Glomerular endothelial cell (primary cell): ENCODE results near the gene NPIPA1. TPM values are rescaled to one million over a fixed set of nuclear protein-coding genes. Genes with fewer than 3 reads are reported as not detected.
"Not testable (repeated sequence)": the region's sequence is repeated elsewhere in the genome, so short reads cannot be mapped to it uniquely, and the experiment has no call there.

Experiments used
- DNase-seq: peaks from one replicate; pipeline ENCODE4 v3.0.0-alpha.2; 2011; ENCODE audit warnings: low read depth, low spot score; ENCODE audit errors: extremely low read depth
- total RNA-seq: library from RNA; depleted of rRNA; stranded (reverse); fragments of >200 nt; gene quantifications from 2 replicates; pipeline ENCODE4 v1.2.3, GENCODE V29; 2015

The NPIPA1 gene
- total RNA-seq, 1 donor from 2014 or later, result 34.2 TPM

DNA sequence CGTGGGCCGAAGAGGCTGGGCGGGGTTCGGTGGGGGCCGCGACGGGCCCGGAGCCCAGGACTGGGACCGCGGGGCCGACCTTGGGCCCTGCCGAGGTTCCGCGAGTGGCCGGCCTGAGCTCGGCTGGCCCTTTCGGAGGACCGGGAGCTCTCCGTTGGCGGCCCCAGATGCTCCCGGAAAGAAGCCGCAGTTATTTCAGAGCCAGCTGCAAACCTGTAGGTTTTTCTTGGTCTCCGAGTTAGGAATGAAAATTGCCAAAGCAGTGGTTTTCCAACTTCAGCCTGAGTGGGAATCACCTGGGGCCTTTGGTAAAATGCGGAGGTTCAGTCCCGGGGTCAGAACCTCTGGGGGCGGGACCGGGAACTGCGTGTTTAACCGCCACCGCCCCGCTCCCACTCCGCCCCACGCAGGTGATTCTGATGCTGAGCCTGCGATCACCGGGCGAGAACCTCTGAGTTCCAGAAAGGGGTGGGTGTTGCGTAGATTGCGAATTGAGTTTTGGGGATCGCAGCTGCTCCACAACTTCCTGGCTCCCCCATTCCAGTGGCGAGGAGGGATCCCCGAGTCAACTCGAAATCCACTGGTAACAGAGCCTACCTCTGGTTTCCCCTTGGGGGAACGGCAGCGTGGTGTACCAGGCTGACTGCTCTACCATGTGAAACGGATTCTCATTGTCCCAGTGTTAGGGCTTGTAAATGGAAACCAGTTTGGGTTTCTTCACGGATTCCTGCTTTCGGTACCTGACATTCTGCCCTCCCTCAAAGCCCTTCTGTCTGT is 38.4 kb downstream of the NPIPA1 start:
- not testable (repeated sequence) for DNase-seq

DNA sequence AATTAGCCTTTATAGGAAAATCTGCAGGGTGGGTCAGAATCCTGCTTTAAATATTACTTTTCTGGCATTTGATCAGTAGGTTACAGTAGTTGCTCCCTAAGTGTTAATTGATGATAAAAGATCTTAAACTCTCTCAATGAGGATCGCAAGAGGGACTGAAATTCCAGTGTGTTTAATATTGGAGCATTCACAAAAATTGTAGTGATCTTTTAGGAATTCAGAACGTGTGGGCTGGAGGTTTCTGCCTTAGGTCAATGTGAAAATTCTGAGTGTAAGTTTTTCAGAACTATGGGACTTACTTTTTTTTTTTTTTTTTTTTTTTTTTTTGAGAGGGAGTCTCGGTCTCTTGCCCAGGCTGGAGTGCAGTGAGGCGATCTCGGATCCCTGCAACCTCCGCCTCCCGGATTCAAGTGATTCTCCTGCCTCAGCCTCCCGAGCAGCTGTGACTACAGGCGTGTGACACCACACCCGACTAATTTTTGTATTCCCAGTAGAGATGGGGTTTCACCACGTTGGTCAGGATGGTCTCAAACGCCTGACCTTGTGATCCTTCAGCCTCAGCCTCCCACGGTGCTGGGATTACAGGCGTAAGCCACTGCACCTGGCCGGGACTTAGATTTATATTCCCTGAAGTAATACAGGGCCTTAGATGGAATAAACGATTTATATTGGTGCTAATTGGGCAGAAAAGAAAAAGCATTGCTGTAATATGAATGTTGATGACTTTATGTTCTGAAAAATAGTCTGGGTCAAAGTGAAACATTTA is 39.9 kb downstream of the NPIPA1 start:
- not testable (repeated sequence) for DNase-seq

DNA sequence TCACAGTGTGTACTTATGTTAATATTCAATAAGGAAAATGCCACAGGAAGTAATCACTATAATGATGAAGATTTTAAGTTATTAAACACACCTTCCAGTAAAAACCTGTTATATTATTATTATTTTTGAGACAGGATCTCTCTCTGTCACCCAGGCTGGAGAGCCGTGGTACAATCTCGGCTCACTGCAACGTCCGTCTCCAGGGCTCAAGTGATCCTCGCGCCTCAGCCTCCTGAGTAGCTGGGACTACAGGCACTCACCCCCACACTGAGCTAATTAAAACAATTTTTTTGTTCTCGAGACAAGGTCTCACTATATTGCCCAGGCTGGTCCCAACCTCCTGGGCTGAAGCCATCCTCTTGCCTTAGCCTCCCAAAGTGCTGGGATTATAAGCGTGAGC is 41.0 kb downstream of the NPIPA1 start:
- not testable (repeated sequence) for DNase-seq

GRCh38 chr16:14978908-14979307 is 41.7 kb downstream of the NPIPA1 start:
- DNase-seq, result not testable (repeated sequence)

DNA sequence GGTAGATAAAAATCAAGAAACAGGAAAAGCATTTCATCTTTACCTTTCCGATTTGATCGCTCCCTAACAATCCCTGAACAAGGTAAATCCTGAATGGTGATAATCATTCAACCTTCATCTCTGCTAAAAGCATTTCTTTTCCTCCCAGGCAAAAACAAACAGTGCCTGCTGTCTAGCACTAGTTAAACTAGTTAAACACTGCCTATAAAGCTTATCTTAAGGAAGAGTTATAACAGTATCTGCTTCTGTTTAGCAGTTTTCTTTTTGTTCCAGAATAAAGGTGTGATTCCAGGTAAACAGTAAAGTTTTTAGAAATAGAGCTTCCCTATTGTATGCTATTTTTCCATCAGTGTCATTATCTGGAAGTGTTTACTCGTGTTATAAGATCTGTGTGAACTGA is 44.0 kb downstream of the NPIPA1 start:
- DNase-seq, result not testable (repeated sequence)

GRCh38 chr16:14982521-14982920 is 45.3 kb downstream of the NPIPA1 start:
- not testable (repeated sequence) for DNase-seq

GRCh38 chr16:14988092-14988491 is 50.8 kb downstream of the NPIPA1 start:
- not testable (repeated sequence) for DNase-seq

- DNase-seq, result not testable (repeated sequence)
Observed at GRCh38 chr16:14988661-14989191, 51.5 kb downstream of the NPIPA1 start.

DNA sequence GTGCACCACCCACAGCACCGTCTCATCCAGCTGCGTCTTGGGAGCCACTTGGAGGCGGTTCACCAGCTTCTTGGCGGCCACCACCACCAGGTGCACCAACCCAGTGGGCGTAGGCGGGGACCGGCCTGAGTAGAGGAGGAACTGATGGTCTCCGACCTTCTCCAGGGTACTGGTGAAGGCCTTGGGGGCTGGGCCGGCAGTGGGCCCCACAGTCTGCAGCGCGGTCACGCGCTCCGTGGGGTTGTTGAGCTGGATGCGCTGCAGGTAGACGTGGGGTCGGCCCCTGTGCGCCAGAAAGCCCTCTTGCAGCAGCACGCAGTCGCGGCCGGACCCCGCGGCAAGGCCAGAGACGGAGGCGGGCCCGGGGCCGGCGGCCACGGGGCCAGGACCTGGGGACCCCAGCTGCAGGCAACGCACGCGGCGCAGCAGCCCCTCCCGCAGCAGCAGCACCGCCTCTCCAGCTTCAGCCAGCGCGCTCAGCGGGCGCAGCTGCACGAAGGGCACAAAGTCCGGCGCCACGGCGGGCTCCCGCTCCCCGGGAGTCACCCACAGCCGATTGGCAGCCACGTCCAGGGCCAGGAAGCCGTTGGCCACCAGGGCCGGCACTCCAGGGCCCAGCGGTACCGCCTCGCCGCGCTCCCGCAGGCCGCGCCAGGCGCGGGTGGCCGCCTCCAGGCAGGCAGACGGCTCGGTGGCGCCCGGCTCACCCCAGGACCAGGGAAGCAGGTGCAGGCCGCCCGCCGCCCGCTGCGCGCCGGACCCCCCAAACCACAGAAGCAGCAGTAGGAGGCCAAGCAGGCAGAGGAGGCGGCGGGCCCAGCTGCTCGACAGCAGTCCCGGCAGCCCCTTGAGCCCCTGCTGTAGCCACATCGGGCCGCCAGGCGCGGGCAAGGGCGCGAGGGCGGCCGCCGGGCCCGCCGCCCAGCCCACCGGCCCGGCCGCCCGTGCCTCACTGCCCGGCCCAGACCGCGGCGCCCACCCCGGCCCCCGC is 52.3 kb downstream of the NPIPA1 start:
- DNase-seq, result not testable (repeated sequence)

DNA sequence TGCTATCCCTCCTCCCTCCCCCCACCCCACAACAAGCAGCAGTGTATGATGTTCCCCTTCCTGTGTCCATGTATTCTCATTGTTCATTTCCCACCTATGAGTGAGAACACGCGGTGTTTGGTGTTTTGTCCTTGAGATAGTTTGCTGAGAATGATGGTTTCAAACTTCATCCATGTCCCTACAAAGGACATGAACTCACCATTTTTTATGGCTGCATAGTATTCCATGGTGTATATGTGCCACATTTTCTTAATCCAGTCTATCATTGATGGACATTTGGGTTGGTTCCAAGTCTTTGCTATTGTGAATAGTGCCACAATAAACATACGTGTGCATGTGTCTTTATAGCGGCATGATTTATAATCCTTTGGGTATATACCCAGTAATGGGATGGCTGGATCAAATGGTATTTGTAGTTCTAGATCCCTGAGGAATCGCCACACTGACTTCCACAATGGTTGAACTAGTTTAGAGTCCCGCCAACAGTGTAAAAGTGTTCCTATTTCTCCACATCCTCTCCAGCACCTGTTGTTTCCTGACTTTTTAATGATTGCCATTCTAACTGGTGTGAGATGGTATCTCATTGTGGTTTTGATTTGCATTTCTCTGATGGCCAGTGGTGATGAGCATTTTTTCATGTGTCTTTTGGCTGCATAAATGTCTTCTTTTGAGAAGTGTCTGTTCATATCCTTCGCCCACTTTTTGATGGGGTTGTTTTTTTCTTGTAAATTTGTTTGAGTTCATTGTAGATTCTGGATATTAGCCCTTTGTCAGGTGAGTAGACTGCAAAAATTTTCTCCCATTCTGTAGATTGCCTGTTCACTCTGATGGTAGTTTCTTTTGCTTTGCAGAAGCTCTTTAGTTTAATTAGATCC is 56.3 kb downstream of the NPIPA1 start:
- DNase-seq, result not testable (repeated sequence)

DNA sequence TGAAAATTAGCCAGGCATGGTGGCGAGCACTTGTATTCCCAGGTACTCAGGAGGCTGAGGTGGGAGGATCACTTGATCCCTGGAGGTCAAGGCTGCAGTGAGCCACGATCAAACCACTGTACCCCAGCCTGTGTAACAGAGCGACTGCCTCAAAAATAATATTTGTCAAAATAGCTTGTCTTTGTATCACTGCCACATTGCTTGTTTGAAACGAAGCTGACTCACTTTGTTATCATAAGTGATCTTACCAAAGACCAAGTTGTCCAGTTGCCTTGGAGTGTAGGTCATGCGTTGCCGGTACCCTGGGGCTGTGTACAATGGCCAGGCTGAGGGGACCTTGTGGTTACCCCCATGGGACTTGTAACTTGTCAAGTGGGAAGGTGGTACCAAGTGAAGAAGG is 59.5 kb downstream of the NPIPA1 start:
- DNase-seq, result not testable (repeated sequence)

- not testable (repeated sequence) for DNase-seq
Observed at GRCh38 chr16:14998300-14998699, 61.1 kb downstream of the NPIPA1 start.

- not testable (repeated sequence) for DNase-seq
Observed at GRCh38 chr16:14999845-15000244, 62.6 kb downstream of the NPIPA1 start.

Other genes with a start within 250 kb of the NPIPA1 start
- gene PLA2G10, start 243.1 kb upstream of the NPIPA1 start, total RNA-seq, result not detected in 2 replicates
- 0.73 and 4.0 TPM in 2 replicates for gene NPIPA3, start 234.0 kb upstream of the NPIPA1 start, total RNA-seq
- 0.47 and 5.0 TPM in 2 replicates for gene NPIPA2, start 194.9 kb upstream of the NPIPA1 start, total RNA-seq
- gene NOMO1, start 103.7 kb upstream of the NPIPA1 start, total RNA-seq, result 152 and 196 TPM in 2 replicates
- 44.5 and 71.3 TPM in 2 replicates for gene PDXDC1, start 37.6 kb downstream of the NPIPA1 start, total RNA-seq
- 109 and 117 TPM in 2 replicates for gene NTAN1, start 118.6 kb downstream of the NPIPA1 start, total RNA-seq
- 24.3 and 28.3 TPM in 2 replicates for gene RRN3, start 156.8 kb downstream of the NPIPA1 start, total RNA-seq